Activated B cell treated with CpG ODN at 0.5 μM for 24 hours (primary cell): Measurements from ENCODE around the gene CHSY3. TPM values are rescaled to one million over a fixed set of nuclear protein-coding genes. Genes with fewer than 3 reads are reported as not detected.

Experiments
- ATAC-seq: fragments of 200-7000 bp; cut with Tn5 transposase; one replicate; pipeline ENCODE4 v1.10.0; 2021; ENCODE audit warnings: low read depth, mild to moderate bottlenecking, moderate library complexity
- CTCF ChIA-PET: fragments of 350-600 bp; sonication (Branson Sonifier 250); formaldehyde crosslinking; loops from one replicate; lab custom pipeline; 2021; ENCODE audit warnings: antibody characterized with exemption; lab: Charles Lee
- POLR2A ChIA-PET: fragments of 350-600 bp; sonication (Branson Sonifier 250); formaldehyde crosslinking; loops from one replicate; lab custom pipeline; 2021; ENCODE audit warnings: antibody characterized with exemption; lab: Charles Lee
- DNase-seq: peaks from one replicate; pipeline ENCODE4 v3.0.0; 2022
- H3K27ac Mint-ChIP-seq: one replicate; pipeline ENCODE4 v1.8.0; 2020; ENCODE audit warnings: mixed read lengths
- H3K27me3 Mint-ChIP-seq: one replicate; pipeline ENCODE4 v1.8.0; 2021; ENCODE audit warnings: mixed read lengths
- H3K36me3 Mint-ChIP-seq: one replicate; pipeline ENCODE4 v1.8.0; 2021; ENCODE audit warnings: low read depth, mixed read lengths
- H3K4me1 Mint-ChIP-seq: one replicate; pipeline ENCODE4 v1.8.0; 2021; ENCODE audit warnings: mixed read lengths
- H3K4me3 Mint-ChIP-seq: one replicate; pipeline ENCODE4 v1.8.0; 2020; ENCODE audit warnings: mild to moderate bottlenecking, mixed read lengths
- H3K9me3 Mint-ChIP-seq: one replicate; pipeline ENCODE4 v1.8.0; 2020; ENCODE audit warnings: mixed read lengths
- CTCF ChIP-seq: fragments of 200-600 bp; IDR thresholded peaks from one replicate; pipeline ENCODE4 v1.8.0; 2022; ENCODE audit warnings: antibody characterized with exemption, mild to moderate bottlenecking
- intact Hi-C: fragments of 100-400 bp; cut with micrococcal nuclease; formaldehyde crosslinking; loops from one replicate; pipeline ENCODE4 v1.15.1; 2024
- total RNA-seq: library from RNA; stranded (reverse); gene quantifications from 2 replicates; pipeline ENCODE4 v1.2.3, GENCODE V29; 2022

Gene CHSY3
- total RNA-seq, 1 donor from 2014 or later, result not detected

DNA sequence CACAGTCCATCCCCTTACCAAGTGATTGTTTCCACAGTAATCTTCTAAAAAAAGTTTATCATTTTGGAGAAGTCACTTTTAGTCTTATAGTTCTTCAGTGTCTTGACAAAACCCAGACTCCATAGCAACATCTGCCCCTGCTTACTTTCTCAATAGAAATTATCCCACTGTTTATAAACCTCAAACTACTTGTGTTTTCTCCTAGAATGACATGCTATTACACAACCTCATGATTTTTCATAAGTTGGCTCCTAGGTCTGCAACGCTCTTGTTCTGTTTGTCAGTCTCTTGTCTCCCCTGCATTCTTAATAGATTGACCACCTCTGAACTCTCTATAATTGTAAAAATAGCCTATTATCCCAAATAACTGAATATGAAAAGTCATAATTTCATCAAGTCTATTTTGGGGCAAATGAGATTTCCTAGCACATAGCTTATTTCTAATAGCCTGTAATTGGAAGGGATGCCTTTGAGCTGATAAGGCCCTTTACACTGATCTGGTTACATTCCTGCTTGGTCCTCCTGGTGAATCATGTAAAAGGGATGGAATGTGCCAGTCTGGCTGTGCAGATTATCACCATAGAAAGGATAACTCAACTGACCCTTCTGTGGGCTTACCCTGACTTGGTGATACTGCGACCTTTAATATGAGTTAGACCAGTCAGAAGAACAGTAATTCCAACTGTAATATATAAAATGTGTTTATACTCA lies 69.6 kb downstream of the CHSY3 start:
- Mint-ChIP-seq H3K27ac (no peak overlapping the region), H3K4me3 (no peak overlapping the region), H3K27me3 (no peaks in the 10 kb centered on the region), H3K4me1 (no peaks in the 10 kb centered on the region), H3K36me3 (no peaks in the 10 kb centered on the region), H3K9me3 (no peaks in the 10 kb centered on the region)
- ATAC-seq (no peak), DNase-seq (no peak)
- POLR2A ChIA-PET, result no interaction called here
- no peak for TF ChIP-seq CTCF
- CTCF ChIA-PET, result no interaction called here
- intact Hi-C loops, result no loop called here

DNA sequence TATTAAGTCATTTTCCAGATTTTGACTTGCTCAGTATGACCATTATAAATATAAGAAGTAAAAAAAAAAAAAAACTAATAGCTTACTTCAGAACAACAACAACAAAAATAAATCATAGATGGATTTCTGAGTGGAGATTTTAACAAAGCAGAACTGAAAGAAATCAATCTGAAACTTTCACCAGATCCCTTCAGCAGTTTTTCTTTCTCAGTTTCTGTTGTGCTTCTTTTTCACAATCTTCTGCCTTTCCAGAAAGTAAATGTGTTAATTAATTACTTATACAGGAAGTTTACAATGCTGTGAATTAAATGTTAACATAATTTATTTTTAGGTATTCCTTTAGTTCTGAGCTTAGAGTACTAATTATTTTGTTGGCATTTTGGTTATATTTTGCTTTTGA lies 73.5 kb downstream of the CHSY3 start:
- H3K4me1 Mint-ChIP-seq, result no peaks in the 10 kb centered on the region
- no peak overlapping the region for H3K27ac Mint-ChIP-seq
- no peak overlapping the region for H3K4me3 Mint-ChIP-seq
- POLR2A ChIA-PET, result no interaction called here
- no peak for DNase-seq
- no peak for TF ChIP-seq CTCF
- no peaks in the 10 kb centered on the region for H3K36me3 Mint-ChIP-seq
- intact Hi-C loops, result no loop called here
- no peaks in the 10 kb centered on the region for H3K27me3 Mint-ChIP-seq
- ATAC-seq, result no peak
- no peaks in the 10 kb centered on the region for H3K9me3 Mint-ChIP-seq
- CTCF ChIA-PET, result no interaction called here

DNA sequence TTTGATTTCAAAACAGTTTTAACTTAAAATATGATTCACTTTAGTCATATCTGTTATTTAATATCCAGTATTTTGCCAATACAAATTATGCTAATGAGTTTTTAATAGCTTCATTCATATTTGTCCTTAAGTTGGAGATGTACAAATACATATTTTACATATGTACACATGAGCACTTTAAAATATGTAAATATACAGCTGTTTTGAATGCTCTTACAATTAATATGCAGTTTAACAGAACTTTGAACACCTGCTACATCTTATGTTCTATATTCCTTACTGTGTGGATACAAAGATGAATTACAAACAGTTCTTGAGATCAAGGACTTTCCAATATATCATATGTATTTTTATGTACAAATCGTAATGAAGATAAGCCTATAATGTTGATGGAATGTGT lies 74.0 kb downstream of the CHSY3 start:
- no peaks in the 10 kb centered on the region for H3K27me3 Mint-ChIP-seq
- POLR2A ChIA-PET, result no interaction called here
- no peak for TF ChIP-seq CTCF
- H3K36me3 Mint-ChIP-seq, result no peaks in the 10 kb centered on the region
- CTCF ChIA-PET, result no interaction called here
- ATAC-seq (no peak), DNase-seq (no peak)
- H3K27ac Mint-ChIP-seq, result no peak overlapping the region
- no peaks in the 10 kb centered on the region for H3K4me1 Mint-ChIP-seq
- intact Hi-C loops, result no loop called here
- H3K9me3 Mint-ChIP-seq, result no peaks in the 10 kb centered on the region
- H3K4me3 Mint-ChIP-seq, result no peak overlapping the region

GRCh38 chr5:129988453-129988852 lies 84.2 kb downstream of the CHSY3 start:
- Mint-ChIP-seq H3K4me3 (no peak overlapping the region), H3K27ac (no peak overlapping the region), H3K27me3 (no peaks in the 10 kb centered on the region), H3K36me3 (no peaks in the 10 kb centered on the region), H3K4me1 (no peaks in the 10 kb centered on the region), H3K9me3 (peaks cover 20% of the 10 kb centered on the region)
- ChIA-PET CTCF (no interaction called here), POLR2A (no interaction called here)
- intact Hi-C loops, result no loop called here
- no peak for TF ChIP-seq CTCF
- DNase-seq, result no peak
- no peak for ATAC-seq

- Mint-ChIP-seq H3K4me3 (no peak overlapping the region), H3K27me3 (no peaks in the 10 kb centered on the region), H3K36me3 (no peaks in the 10 kb centered on the region), H3K9me3 (peaks cover 2% of the 10 kb centered on the region), H3K27ac (no peak overlapping the region), H3K4me1 (no peaks in the 10 kb centered on the region)
- DNase-seq (no peak), ATAC-seq (no peak)
- TF ChIP-seq CTCF, result no peak
- CTCF ChIA-PET, result no interaction called here
- intact Hi-C loops, result no loop called here
- POLR2A ChIA-PET, result no interaction called here
Measured at GRCh38 chr5:129991780-129992179, 87.5 kb downstream of the CHSY3 start.
